Stimulated activated memory B cell treated with anti-CD40 and anti-IgM and Interleukin-4, amounts not matched to agents 10 μg/mL and 1 μg/mL and 100 μg/mL, for 72 hours (primary cell): ENCODE measurements around the gene SEC31B.
A peak's percentile ranks its signal among the peaks of the same experiment; 100 is the strongest.

Experiments used
- ATAC-seq: fragments of 150-1000 bp; cut with Tn5 transposase; 2 replicates; pipeline ENCODE4 v1.10.0; 2021
- H3K27ac Mint-ChIP-seq: one replicate; pipeline ENCODE4 v1.8.0; 2022; ENCODE audit warnings: mild to moderate bottlenecking, mixed read lengths
- H3K27me3 Mint-ChIP-seq: one replicate; pipeline ENCODE4 v1.8.0; 2022; ENCODE audit warnings: mixed read lengths
- H3K36me3 Mint-ChIP-seq: one replicate; pipeline ENCODE4 v1.8.0; 2022; ENCODE audit warnings: mixed read lengths
- H3K4me1 Mint-ChIP-seq: one replicate; pipeline ENCODE4 v1.8.0; 2022; ENCODE audit warnings: mixed read lengths
- H3K4me3 Mint-ChIP-seq: one replicate; pipeline ENCODE4 v1.8.0; 2022; ENCODE audit warnings: mild to moderate bottlenecking, moderate library complexity, mixed read lengths
- H3K9me3 Mint-ChIP-seq: one replicate; pipeline ENCODE4 v1.8.0; 2022; ENCODE audit warnings: mixed read lengths

SEC31B gene

DNA sequence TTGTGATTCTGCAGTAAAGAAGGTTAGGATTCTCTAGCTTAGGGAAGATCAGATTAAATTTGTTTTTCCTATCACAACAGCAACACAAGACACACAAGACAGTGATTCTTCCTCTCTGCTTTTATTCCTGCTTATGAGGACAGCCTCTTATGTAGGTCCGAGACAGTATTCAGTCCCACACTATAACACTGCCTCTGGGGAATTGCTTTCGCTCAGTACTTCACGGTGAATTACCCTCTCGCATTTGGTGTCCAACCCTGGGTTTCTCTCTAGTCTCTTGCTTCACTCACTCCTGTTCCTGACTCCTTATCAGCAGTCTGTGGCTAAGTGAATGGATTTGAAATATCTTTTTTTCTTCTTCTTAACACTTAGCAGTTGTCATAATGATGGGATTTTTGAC is 17.8 kb upstream of the SEC31B start:
- H3K4me3 Mint-ChIP-seq: peak overlapping the region; percentile 28
- no peak for ATAC-seq
- H3K27ac Mint-ChIP-seq: no peak overlapping the region

DNA sequence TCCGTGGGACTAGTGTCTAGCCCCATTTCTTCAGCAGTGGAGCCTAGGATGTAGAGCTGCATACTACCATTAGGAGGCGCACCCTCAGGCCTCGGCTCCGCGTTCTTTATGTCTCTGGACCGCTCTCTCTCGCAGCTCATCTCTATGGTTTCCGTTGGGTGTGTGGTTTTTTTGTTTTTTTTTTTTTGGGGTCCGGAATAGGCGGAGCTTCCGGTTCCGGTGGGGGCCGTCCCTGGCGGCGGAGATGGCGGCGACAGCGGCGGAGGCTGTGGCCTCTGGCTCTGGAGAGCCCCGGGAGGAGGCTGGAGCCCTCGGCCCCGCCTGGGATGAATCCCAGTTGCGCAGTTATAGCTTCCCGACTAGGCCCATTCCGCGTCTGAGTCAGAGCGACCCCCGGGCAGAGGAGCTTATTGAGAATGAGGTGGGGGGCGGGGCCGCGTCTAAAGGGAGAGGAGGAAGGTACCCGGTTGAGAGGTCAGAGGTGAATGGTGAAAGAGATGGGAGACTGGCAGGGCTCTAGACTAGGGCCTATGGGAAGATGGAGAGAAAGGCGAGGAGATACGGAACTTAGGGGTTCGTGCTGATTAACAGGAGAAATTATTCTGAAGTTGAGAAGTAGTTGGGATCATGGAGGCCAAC is 16.2 kb upstream of the SEC31B start, which contains the start of gene HIF1AN:
HIF1AN (plus strand) TSS at position 229 of the 639 bp plus-strand sequence; CDS start at position 245, 16 bp downstream.
- peaks cover 14% of the 10 kb centered on the region for H3K36me3 Mint-ChIP-seq
- no peaks in the 10 kb centered on the region for H3K4me1 Mint-ChIP-seq
- peak; percentile 99 for ATAC-seq
- H3K4me3 Mint-ChIP-seq: no peak within 1 kb of the TSS
- H3K9me3 Mint-ChIP-seq: no peaks in the 10 kb centered on the region
- H3K27me3 Mint-ChIP-seq: no peaks in the 10 kb centered on the region
- H3K27ac Mint-ChIP-seq: no peak within 1 kb of the TSS

More for the DNA sequence above, 17.8 kb upstream of the SEC31B start:
- Mint-ChIP-seq H3K4me1 (no peaks in the 10 kb centered on the region), H3K36me3 (peaks cover 26% of the 10 kb centered on the region), H3K27me3 (no peaks in the 10 kb centered on the region), H3K9me3 (no peaks in the 10 kb centered on the region)

DNA sequence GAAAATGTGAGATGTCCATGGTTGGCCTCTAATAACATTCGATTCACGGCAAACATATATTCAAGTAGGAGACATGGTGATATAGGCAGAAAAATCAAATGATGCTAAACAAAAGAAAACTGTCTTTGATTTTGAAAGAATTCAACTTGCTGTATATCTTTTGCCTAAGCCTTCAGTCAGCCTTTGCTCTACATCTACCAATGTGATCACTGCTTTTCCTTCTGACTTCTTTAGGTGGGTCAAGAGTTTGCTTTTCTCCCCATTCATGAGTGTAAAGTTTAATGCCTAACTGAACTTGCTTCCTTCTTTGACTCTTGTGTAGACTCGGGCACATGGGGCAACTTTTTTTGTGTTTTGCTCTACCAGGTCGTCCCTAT is 15.7 kb upstream of the SEC31B start:
- no peak overlapping the region for H3K4me3 Mint-ChIP-seq
- peak; percentile 2 for ATAC-seq
- H3K27ac Mint-ChIP-seq: no peak overlapping the region

DNA sequence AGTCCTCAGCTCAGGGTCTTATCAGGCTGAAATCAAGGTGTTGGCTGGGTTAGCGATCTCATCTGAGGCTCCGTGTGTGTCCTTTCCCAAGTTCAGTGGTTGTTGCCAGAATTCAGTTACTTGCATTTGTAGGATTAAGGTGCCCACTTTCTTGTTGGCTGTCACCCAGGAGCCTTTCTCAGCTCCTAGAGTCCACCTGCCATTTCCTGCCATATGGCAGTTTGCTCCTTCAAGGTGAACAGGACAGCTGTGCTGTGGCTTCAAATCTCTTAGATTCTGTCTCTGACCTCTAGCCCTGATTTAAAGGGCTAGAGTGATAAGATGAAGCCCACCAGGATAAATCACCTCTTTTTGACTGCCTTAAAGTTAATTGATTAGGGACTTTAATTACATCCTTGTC is 15.1 kb upstream of the SEC31B start:
- no peak overlapping the region for H3K27ac Mint-ChIP-seq
- H3K4me1 Mint-ChIP-seq: peaks cover 7% of the 10 kb centered on the region
- H3K27me3 Mint-ChIP-seq: no peaks in the 10 kb centered on the region
- no peaks in the 10 kb centered on the region for H3K9me3 Mint-ChIP-seq
- no peak overlapping the region for H3K4me3 Mint-ChIP-seq
- peaks cover 6% of the 10 kb centered on the region for H3K36me3 Mint-ChIP-seq
- no peak for ATAC-seq

More for the DNA sequence above, 15.7 kb upstream of the SEC31B start:
- H3K4me1 Mint-ChIP-seq: peaks cover 1% of the 10 kb centered on the region
- H3K9me3 Mint-ChIP-seq: no peaks in the 10 kb centered on the region
- no peaks in the 10 kb centered on the region for H3K27me3 Mint-ChIP-seq
- H3K36me3 Mint-ChIP-seq: peaks cover 9% of the 10 kb centered on the region

DNA sequence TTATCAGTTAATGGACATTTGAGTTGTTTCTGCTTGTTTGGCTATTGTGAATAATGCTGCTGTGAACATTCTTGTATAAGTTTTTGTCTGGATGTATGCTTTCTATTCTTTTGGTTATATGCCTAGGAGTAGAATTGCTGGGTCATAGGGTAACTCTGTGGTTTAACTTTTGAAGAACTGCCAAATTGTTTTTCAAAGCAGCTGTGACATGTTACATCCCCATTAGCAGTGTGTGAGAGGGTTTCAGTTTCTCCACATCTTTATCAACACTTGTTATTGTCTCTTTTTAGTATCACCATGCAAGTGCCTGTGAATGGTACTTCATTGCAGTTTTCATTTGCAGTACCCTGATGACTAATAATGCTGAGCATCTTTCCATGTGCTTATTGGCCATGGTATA is 12.1 kb upstream of the SEC31B start:
- Mint-ChIP-seq H3K27me3 (no peaks in the 10 kb centered on the region), H3K4me1 (peaks cover 15% of the 10 kb centered on the region), H3K4me3 (no peak overlapping the region), H3K36me3 (peaks cover 2% of the 10 kb centered on the region), H3K9me3 (no peaks in the 10 kb centered on the region), H3K27ac (no peak overlapping the region)
- no peak for ATAC-seq

DNA sequence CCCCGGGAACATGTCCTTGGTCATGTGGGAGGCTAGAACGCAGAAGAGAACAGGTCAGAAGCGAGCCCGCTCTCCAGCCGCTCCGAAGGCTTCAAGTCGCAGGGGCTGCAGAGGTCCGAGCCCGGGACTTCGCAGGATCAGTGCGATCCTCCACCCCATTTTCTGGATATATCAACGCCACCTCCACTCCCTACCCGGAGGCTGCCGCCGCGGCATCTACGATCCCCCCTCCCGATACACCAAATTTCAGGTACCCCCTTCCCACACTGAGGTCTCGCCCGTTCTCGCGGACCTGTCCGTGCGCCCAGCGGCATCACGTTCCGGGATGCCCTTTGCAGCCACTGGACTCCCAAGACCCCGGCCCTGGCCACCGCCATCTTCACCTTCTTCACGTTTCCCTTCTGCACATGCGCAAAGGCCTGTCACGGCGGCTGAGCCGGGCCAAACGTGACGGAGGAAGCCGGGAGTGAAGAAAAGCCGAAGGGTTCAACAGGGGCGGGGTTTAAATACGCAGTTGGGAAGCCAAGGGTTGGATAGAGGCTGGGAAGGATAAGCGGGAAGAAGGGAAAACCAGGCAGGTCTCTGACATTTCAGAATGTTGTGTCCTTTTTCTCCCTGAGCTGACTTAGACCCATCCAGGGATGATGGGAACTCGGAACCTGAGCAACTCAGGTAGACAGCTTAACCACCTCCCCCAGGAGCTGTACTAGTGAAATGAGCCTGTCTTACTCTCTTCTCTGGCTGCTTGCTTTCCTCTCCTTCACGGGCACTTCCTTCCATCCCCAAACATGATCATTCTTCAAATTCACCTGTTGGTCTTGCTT is 10.0 kb upstream of the SEC31B start, which contains the start of gene NDUFB8:
NDUFB8 (minus strand) TSS at position 397 of the 824 bp plus-strand sequence; CDS start at position 377, 20 bp downstream.
- H3K9me3 Mint-ChIP-seq: no peaks in the 10 kb centered on the region
- H3K27me3 Mint-ChIP-seq: no peaks in the 10 kb centered on the region
- peaks cover 15% of the 10 kb centered on the region for H3K4me1 Mint-ChIP-seq
- peak within 1 kb of the TSS; percentile 94 for H3K27ac Mint-ChIP-seq
- peak; percentile 88 for ATAC-seq
- peaks cover 23% of the 10 kb centered on the region for H3K36me3 Mint-ChIP-seq
- H3K4me3 Mint-ChIP-seq: peak within 1 kb of the TSS; percentile 98

DNA sequence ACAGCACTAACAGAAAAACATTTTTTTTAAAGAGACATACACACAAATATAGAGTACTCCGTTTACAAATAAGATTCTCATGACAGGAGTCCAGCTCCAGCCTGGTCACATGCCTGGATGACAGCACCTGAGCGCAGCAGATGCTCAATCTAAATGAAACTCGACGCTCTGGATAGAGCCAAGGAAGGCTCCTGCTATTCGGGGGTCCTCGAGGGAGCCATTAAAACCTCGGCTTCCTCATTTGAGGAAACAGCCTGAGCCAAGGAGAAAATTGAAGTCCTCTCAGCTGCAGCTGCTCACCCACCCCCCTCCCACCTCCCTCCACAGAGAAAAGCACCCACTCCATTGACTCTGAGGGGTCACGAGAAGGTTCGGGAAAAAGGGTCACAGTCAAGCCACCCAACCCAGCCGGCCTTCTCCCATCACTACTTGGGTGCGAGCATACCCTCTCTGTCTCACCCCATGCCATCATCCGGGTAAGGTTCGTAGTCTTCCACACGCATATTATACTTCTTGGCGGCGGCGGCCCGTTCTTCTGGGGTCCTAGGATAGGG is 9.3 kb upstream of the SEC31B start:
- Mint-ChIP-seq H3K36me3 (peaks cover 30% of the 10 kb centered on the region), H3K4me1 (peaks cover 15% of the 10 kb centered on the region), H3K4me3 (peak overlapping the region; percentile 98), H3K27ac (peak overlapping the region; percentile 94), H3K9me3 (no peaks in the 10 kb centered on the region), H3K27me3 (no peaks in the 10 kb centered on the region)
- no peak for ATAC-seq

DNA sequence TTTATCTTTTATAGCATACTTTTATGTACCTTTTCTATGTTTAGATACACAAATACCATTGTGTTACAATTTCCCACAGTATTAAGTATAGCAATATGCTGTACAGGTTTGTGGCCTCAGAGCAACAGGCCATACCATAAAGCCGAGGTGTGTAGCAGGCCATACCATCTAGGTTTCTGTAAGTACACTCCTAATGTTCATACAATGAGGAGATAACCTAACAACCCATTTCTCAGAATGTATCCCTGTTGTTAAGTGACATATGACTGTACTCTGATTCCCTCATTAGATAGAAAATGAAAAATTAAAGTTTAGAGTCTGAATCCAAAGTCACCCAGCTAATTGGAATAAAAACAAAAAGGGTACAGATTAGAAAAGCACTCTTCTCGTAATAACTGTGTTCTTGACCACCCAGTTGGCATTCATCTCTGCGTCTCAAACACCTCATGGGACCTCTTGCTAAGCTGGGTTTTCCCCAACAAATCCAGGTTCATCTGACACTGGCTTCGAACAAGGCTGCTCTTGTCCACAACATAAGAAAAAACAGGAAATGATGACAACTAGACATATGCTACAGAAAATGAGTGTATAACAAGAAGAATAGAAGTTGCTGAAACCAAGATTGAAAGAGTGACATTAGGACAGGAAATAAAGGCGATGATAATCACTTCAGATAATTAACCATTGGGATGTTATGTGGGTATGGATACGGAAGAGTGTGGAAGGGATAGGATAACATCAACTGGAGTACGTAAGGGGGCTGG is 8.6 kb upstream of the SEC31B start:
- Mint-ChIP-seq H3K36me3 (peaks cover 37% of the 10 kb centered on the region), H3K27me3 (no peaks in the 10 kb centered on the region), H3K9me3 (no peaks in the 10 kb centered on the region), H3K4me3 (peak overlapping the region; percentile 98), H3K4me1 (peaks cover 15% of the 10 kb centered on the region), H3K27ac (peak overlapping the region; percentile 94)
- ATAC-seq: peak; percentile 46

DNA sequence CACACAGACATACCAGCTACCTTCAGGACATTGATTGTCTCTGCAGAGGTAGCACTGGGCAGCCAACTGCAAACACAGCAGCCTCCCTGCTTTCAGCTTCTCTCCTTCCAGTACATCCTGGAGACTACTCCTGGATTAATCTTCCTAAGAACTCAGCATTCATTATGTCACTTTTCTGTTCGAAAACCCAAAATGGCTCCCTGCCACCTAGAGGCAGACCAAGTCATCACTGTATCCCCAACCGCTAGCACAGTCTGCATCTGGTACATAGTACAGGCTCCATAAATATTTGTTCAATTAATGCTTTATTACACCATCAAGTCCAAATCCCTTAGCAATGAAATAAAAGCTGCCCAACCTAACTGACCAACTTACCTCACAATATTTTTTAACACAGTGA is 5.0 kb upstream of the SEC31B start:
- Mint-ChIP-seq H3K4me3 (no peak overlapping the region), H3K9me3 (no peaks in the 10 kb centered on the region), H3K27ac (no peak overlapping the region), H3K4me1 (peaks cover 7% of the 10 kb centered on the region), H3K36me3 (peaks cover 42% of the 10 kb centered on the region), H3K27me3 (no peaks in the 10 kb centered on the region)
- ATAC-seq: no peak

DNA sequence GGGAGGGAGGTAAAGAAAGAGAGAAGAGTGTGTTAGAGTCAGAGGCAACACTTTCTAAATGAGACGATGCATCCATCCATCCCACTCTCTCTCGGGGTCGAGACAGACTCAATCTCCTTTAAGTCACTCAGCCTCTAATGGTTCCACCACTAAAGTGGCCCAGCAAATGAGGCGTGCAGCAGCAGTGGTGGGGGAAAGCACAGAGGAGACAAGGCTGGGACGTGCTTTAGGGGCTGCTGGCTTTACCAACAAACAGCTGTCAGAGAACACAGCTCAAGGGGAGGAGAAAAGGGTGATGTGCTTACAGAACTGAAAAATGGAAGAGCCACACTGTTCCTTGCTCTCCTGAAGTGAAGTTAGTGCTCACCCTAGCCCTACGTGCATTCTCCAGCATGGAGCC is 4.5 kb upstream of the SEC31B start:
- no peak overlapping the region for H3K4me3 Mint-ChIP-seq
- no peaks in the 10 kb centered on the region for H3K27me3 Mint-ChIP-seq
- peaks cover 7% of the 10 kb centered on the region for H3K4me1 Mint-ChIP-seq
- H3K27ac Mint-ChIP-seq: no peak overlapping the region
- no peaks in the 10 kb centered on the region for H3K9me3 Mint-ChIP-seq
- ATAC-seq: no peak
- H3K36me3 Mint-ChIP-seq: peaks cover 42% of the 10 kb centered on the region

DNA sequence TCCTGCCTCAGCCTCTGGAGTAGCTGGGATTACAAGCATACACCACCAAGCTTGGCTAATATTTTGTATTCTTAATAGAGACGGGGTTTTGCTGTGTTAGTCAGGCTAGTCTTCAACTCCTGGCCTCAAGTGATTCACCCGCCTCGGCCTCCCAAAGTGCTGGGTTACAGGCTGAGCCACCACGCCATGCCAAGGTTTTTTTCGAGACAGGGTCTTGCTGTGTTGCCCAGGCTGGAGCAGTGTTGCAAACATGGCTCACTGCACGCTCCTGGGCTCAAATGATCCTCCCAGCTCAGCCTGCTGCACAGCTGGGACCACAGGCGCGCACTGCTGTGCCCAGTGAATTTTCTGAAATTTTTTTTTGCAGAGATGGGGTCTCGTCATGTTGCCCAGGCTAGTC is 3.3 kb upstream of the SEC31B start:
- Mint-ChIP-seq H3K9me3 (no peaks in the 10 kb centered on the region), H3K27ac (no peak overlapping the region), H3K27me3 (no peaks in the 10 kb centered on the region), H3K36me3 (peaks cover 45% of the 10 kb centered on the region), H3K4me1 (no peaks in the 10 kb centered on the region), H3K4me3 (no peak overlapping the region)
- ATAC-seq: no peak

DNA sequence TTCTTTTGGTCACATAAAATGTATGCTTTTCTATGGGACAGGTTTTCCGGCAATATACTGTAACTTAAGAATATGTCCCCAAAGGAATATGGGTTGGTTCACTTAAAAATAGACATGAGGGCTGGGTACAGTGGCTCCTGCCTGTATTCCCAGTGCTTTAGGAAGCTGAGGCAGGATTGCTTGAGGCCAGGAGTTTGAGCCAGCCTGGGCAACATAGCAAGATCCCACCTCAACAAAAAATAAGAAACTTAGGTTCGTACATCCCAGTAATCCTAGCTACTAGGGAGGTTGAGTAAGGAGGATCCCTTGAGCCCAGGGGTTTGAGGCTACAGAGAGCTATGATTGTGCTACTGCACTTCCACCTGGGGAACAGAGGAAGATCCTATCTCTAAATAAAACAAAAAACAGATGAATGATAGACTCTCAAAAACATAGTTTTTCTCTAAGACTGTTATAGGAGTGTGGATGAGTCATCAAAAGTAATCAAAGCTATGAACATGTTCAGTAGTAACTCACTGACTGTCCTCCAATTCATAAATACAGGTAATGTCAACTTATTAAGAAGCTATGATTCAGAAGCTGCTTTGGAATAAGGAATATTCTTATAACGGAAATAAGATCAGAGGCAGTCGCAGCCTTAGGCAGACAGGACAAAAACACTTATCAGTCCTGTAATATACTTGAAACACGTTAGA is 2.6 kb upstream of the SEC31B start:
- Mint-ChIP-seq H3K4me3 (no peak overlapping the region), H3K36me3 (peaks cover 52% of the 10 kb centered on the region), H3K4me1 (no peaks in the 10 kb centered on the region), H3K27ac (no peak overlapping the region), H3K9me3 (no peaks in the 10 kb centered on the region), H3K27me3 (no peaks in the 10 kb centered on the region)
- no peak for ATAC-seq

DNA sequence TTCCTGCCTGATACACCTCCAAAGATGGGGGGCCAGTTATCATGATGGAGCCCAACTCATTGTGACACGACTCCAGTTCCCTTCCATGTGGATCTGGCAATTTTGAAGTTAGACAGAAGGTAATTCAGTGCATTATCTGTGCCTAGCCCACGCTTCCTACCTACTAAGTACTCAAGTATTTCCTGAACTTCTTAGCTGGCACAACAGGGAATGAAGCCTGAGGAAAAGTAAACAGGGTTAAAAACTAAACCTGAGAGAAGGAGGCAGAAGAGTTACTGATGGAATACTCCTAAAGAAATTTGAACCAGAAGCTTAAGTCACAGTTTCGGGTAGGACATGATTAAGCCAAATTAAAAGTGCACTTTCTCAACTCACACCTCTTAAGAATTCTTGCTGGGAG is 1.1 kb upstream of the SEC31B start:
- ATAC-seq: no peak
- Mint-ChIP-seq H3K27me3 (no peaks in the 10 kb centered on the region), H3K36me3 (peaks cover 54% of the 10 kb centered on the region), H3K4me1 (no peaks in the 10 kb centered on the region), H3K4me3 (no peak overlapping the region), H3K27ac (no peak overlapping the region), H3K9me3 (no peaks in the 10 kb centered on the region)

DNA sequence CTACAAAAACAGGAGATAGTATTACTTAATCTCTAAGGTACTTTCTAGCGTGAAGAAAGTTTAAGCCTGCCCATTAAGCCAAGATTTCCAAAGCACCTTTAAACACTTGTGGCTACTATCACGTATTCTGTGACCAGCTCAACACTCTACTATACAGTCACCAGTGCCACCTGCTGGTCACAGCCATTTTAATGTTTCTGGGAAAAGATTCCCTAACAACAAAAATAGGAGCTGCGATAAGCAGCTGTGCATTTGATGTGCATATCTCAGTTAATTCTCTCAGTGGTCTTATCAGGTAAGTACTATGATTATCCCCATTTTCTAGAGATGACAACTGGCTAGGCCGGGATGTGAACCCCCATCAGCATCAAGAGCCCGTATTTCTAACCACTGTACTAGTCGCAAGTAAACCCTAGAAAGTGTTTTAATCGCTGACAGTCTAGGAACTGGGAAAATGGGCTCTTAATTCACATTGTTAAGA is 860 bp downstream of the SEC31B start:
- H3K4me1 Mint-ChIP-seq: no peaks in the 10 kb centered on the region
- no peaks in the 10 kb centered on the region for H3K9me3 Mint-ChIP-seq
- H3K36me3 Mint-ChIP-seq: peaks cover 39% of the 10 kb centered on the region
- ATAC-seq: no peak
- H3K27ac Mint-ChIP-seq: no peak overlapping the region
- no peaks in the 10 kb centered on the region for H3K27me3 Mint-ChIP-seq
- no peak overlapping the region for H3K4me3 Mint-ChIP-seq
